ENCODE measurements around the gene ARHGEF7. TPM values are rescaled to one million over a fixed set of nuclear protein-coding genes. Genes with fewer than 3 reads are reported as not detected.

Gene ARHGEF7
- total and polyA plus RNA-seq, 8 donors = 11.6 to 126 (median 49.7) TPM

DNA sequence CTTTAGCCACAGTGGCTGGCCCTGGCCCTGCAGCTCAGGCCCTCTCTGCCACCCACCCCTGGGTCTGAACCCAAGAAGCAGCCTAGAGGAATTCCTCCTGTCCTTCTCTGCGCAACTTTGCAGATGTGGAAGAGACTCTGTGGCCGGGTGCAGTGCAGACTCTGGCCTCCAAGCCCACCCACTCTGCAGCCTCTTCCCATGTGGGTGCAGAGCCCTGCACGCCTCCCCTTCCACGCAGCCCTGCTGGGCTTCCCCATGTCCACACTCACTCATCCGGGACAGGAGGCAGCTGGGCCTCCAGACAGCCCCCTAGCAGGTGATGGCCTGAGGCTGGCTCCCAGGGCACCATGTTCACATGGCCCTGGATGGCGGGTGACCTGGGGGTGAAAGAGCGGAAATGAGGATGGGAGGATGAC is 207.8 kb downstream of the ARHGEF7 start:
- intact Hi-C loops (cut with DNase I; ENCODE audit: low total_unique reads) = no loop called here
- TF ChIP-seq POLR2AphosphoS5 (IDR thresholded peaks at IDR 0.05) (no peak), CTCF (IDR thresholded peaks at IDR 0.05) (no peak), EP300 (IDR thresholded peaks at IDR 0.05) (no peak), POLR2A (IDR thresholded peaks at IDR 0.05) (no peak)
- Histone ChIP-seq H3K4me3 (no peak overlapping the region), H3K36me3 (no peaks in the 10 kb centered on the region), H3K4me1 (no peaks in the 10 kb centered on the region), H3K27me3 (no peaks in the 10 kb centered on the region), H3K9me3 (no peaks in the 10 kb centered on the region), H3K27ac (no peak overlapping the region)
- 80 to 89% (median 84%) methylated on average over 6 to 7 of the region's 7 CpGs for WGBS, 5 donors
- peak in 1 of 2 donors; percentile 9 for DNase-seq

DNA sequence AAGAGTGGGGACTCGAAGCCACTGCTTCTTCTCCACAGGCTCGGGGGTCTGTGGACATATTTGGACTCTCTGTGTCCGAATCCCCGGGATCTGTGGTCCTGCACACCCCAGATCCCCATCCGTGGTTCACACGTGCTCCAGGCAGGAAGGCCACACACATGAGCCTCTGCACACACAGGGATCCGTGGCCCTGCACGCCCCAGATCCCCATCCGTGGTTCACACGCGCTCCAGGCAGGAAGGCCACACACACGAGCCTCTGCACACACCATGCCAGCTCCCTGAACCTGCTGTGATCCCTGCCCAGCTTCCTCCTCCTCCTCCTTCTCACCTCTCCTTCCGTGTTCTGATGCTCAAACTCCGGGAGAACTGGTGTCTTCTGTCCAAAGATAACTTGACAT is 208.4 kb downstream of the ARHGEF7 start:
- no peaks in the 10 kb centered on the region for H3K4me1 ChIP-seq
- 78 to 88% (median 81%) methylated on average over 14 of the region's 14 CpGs for WGBS, 5 donors
- intact Hi-C loops (cut with DNase I; ENCODE audit: low total_unique reads) = no loop called here
- no peak overlapping the region for H3K27ac ChIP-seq
- no peaks in the 10 kb centered on the region for H3K9me3 ChIP-seq
- no peak overlapping the region for H3K4me3 ChIP-seq
- TF ChIP-seq CTCF (IDR thresholded peaks at IDR 0.05) (no peak), POLR2A (IDR thresholded peaks at IDR 0.05) (no peak), POLR2AphosphoS5 (IDR thresholded peaks at IDR 0.05) (no peak), EP300 (IDR thresholded peaks at IDR 0.05) (no peak)
- peak in 1 of 2 donors; percentile 15 for DNase-seq
- no peaks in the 10 kb centered on the region for H3K36me3 ChIP-seq
- H3K27me3 ChIP-seq = no peaks in the 10 kb centered on the region

- no peak overlapping the region for H3K27ac ChIP-seq
- 69 to 79% (median 75%) methylated on average over 13 to 17 of the region's 17 CpGs for WGBS, 5 donors
- intact Hi-C loops (cut with DNase I; ENCODE audit: low total_unique reads) = no loop called here
- H3K4me1 ChIP-seq = no peaks in the 10 kb centered on the region
- DNase-seq = peak in 1 of 2 donors; percentile 8
- H3K4me3 ChIP-seq = no peak overlapping the region
- no peaks in the 10 kb centered on the region for H3K27me3 ChIP-seq
- no peaks in the 10 kb centered on the region for H3K9me3 ChIP-seq
- no peaks in the 10 kb centered on the region for H3K36me3 ChIP-seq
- TF ChIP-seq POLR2A (IDR thresholded peaks at IDR 0.05) = no peak
- TF ChIP-seq EP300 (IDR thresholded peaks at IDR 0.05) = no peak
- TF ChIP-seq POLR2AphosphoS5 (IDR thresholded peaks at IDR 0.05) = no peak
- no peak for TF ChIP-seq CTCF (IDR thresholded peaks at IDR 0.05)
Observed at GRCh38 chr13:111323950-111324651, 209.0 kb downstream of the ARHGEF7 start.

DNA sequence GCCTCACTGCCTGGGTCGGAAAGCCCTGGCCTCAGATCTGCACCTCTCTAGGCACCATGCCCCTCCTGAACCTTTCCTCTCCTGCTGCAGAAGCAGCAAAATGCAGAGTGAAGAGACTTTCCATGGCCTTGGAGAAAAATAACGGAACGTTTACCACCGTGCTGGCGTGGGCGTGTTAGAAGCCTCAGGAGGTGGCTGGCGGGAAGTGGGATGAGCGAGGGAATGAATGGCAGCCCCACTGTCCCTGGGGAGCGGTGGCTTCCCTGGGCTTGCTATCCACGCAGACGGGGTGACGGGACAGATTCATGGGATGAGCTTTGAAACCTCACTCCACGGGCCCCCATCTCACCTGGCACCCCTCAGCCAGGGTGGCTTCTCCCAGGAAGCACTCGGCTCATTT is 209.6 kb downstream of the ARHGEF7 start:
- no peaks in the 10 kb centered on the region for H3K9me3 ChIP-seq
- no peak for DNase-seq
- intact Hi-C loops (cut with DNase I; ENCODE audit: low total_unique reads) = no loop called here
- H3K4me3 ChIP-seq = no peak overlapping the region
- TF ChIP-seq POLR2AphosphoS5 (IDR thresholded peaks at IDR 0.05) = no peak
- TF ChIP-seq POLR2A (IDR thresholded peaks at IDR 0.05) = no peak
- TF ChIP-seq EP300 (IDR thresholded peaks at IDR 0.05) = no peak
- TF ChIP-seq CTCF (IDR thresholded peaks at IDR 0.05) = no peak
- 84 to 92% (median 85%) methylated on average over 14 of the region's 14 CpGs for WGBS, 5 donors
- H3K27me3 ChIP-seq = no peaks in the 10 kb centered on the region
- no peaks in the 10 kb centered on the region for H3K36me3 ChIP-seq
- no peak overlapping the region for H3K27ac ChIP-seq
- H3K4me1 ChIP-seq = no peaks in the 10 kb centered on the region

All from stomach (tissue), 9 donors.